ENCODE results near the gene PLIN4.

The PLIN4 gene

DNA sequence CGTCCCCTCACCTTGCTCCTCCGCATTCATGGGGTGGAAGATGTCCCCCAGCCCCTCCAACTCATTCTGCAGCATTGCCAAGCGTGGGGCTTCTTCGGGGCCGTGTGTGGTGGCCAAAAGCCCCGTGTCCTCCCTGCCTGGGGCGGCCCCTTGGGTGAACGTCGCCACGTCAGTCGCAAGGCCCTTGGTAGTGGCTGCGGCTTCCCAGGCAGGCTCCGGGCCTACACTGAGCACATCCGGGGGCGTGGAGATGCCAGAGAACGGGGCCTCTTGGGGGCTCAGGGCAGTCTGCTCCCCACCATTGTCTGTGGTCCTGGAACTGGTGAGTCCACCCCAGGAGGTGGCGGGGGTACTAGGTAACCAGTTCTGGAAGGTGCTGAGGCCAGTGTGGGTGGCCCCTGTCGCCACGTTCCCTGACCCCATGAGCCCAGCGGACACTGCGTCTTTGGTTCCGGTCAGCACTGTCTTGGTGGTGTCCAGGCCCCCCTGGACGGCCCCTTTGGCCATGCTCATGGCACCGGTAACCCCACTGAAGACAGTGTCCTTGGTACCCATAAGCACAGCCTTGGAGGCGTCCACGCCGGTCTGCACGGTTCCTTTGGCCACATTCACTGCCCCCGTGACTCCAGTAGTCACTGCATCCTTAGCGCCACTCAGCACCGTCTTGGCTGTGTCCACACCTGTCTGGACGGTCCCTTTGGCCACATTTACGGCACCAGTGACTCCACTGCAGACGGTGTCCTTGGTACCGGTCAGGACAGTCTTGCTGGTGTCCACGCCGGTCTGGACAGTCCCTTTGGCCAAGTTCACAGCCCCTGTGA, 7.6 kb downstream of the PLIN4 start:
- TF ChIP-seq, protein P1, sequence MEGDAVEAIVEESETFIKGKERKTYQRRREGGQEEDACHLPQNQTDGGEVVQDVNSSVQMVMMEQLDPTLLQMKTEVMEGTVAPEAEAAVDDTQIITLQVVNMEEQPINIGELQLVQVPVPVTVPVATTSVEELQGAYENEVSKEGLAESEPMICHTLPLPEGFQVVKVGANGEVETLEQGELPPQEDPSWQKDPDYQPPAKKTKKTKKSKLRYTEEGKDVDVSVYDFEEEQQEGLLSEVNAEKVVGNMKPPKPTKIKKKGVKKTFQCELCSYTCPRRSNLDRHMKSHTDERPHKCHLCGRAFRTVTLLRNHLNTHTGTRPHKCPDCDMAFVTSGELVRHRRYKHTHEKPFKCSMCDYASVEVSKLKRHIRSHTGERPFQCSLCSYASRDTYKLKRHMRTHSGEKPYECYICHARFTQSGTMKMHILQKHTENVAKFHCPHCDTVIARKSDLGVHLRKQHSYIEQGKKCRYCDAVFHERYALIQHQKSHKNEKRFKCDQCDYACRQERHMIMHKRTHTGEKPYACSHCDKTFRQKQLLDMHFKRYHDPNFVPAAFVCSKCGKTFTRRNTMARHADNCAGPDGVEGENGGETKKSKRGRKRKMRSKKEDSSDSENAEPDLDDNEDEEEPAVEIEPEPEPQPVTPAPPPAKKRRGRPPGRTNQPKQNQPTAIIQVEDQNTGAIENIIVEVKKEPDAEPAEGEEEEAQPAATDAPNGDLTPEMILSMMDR (IDR thresholded peaks at IDR 0.05; ENCODE audit: control insufficient read depth, extremely low read depth, insufficient read depth): no peak
- no peak overlapping the region for H3K4me3 ChIP-seq (ENCODE audit: low read depth, low read length)
- no peak for DNase-seq (ENCODE audit: low read depth)

GRCh38 chr19:4508698-4509097, 9.6 kb downstream of the PLIN4 start:
- DNase-seq (ENCODE audit: low read depth): no peak
- no peak overlapping the region for H3K4me3 ChIP-seq (ENCODE audit: low read depth, low read length)
- TF ChIP-seq, protein P1 (IDR thresholded peaks at IDR 0.05; ENCODE audit: control insufficient read depth, extremely low read depth, insufficient read depth): no peak

- no peak overlapping the region for H3K4me3 ChIP-seq (ENCODE audit: low read depth, low read length)
- no peak for DNase-seq (ENCODE audit: low read depth)
- TF ChIP-seq, protein P1 (IDR thresholded peaks at IDR 0.05; ENCODE audit: control insufficient read depth, extremely low read depth, insufficient read depth): no peak
These were observed 10.5 kb downstream of the PLIN4 start for GRCh38 chr19:4507804-4508203.

- TF ChIP-seq, protein P1 (IDR thresholded peaks at IDR 0.05; ENCODE audit: control insufficient read depth, extremely low read depth, insufficient read depth): no peak
- DNase-seq (ENCODE audit: low read depth): no peak
- no peak overlapping the region for H3K4me3 ChIP-seq (ENCODE audit: low read depth, low read length)
These were observed 11.2 kb downstream of the PLIN4 start for GRCh38 chr19:4507150-4507452.

- no peak for DNase-seq (ENCODE audit: low read depth)
- H3K4me3 ChIP-seq (ENCODE audit: low read depth, low read length): no peak overlapping the region
- TF ChIP-seq, protein P1 (IDR thresholded peaks at IDR 0.05; ENCODE audit: control insufficient read depth, extremely low read depth, insufficient read depth): no peak
These were observed 11.7 kb downstream of the PLIN4 start for GRCh38 chr19:4506449-4507149.

DNA sequence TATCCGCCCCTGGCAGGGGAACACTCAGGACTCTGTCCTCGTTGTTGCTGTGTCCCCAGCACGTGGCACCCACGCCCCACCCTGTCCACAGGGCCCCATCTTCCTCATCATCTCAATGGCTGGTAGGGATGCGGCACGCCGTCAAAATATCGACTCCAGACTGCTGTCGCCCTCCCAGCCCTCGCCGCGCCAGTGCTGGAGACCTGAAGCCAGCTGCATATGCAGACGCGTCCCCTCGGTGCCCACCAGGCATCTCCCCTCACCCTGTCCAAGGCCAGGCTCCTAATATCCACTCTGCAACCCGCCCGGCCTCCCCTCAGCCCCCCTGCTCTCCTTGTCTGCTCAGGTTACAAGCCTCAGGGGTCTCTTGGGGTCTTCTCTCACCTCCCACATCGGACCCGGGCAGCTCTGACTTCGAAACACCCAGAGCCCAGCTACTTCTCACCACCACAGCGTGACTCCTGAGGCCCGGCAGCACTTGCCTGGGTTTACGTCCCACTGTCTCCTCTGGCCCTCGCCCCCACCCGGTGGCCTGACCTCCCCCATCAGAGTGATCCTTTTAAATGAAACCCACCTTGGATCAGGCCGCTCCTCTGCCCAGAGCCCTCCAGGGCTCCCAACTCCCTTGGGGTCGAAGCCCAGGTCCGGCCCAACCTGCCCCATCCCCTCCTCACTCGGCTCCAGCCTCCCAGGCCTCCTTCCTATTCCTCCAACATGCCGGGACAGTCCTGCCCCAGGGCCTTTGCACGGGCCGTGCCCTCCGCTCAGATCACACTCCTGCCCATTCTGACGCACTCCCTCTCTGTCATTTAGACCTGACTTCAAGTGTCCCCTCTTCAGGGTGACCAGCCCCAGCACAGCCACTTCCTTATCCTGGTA, 12.5 kb downstream of the PLIN4 start:
- no peak for DNase-seq (ENCODE audit: low read depth)
- TF ChIP-seq, protein P1 (IDR thresholded peaks at IDR 0.05; ENCODE audit: control insufficient read depth, extremely low read depth, insufficient read depth): no peak
- H3K4me3 ChIP-seq (ENCODE audit: low read depth, low read length): no peak overlapping the region

Data from LNCaP clone FGC (cell line).